HEK293 (cell line): Measurements from ENCODE around the gene SLC7A9.

Experiments used
- CTCF ChIA-PET: fragments of 350-600 bp; formaldehyde crosslinking; extraction: SDS; loops from one replicate; lab custom pipeline; 2021; ENCODE audit warnings: antibody characterized with exemption; lab: Yijun Ruan, JAX
- POLR2A ChIA-PET: fragments of 300-600 bp; formaldehyde crosslinking; extraction: SDS; loops from one replicate; lab custom pipeline; 2020; ENCODE audit warnings: antibody characterized with exemption, inconsistent platforms; lab: Yijun Ruan, JAX
- H3K27ac ChIP-seq: fragments of 200-500 bp; sonication (Bioruptor generic); 2 replicates; pipeline ENCODE4 v1.5.1; 2014; ENCODE audit warnings: low read depth, low read length, control low read depth, inconsistent platforms; ENCODE audit errors: extremely low read depth
- H3K36me3 ChIP-seq, 2 experiments: fragments of 200-500 bp in 1 of 2; sonication (Bioruptor generic) in 1 of 2; 1 replicate in 1 of 2; 2 replicates in 1 of 2; pipeline ENCODE4 v1.5.1; 2014 to 2017; ENCODE audit warnings: inconsistent platforms in 2 of 2, low read length in 2 of 2; ENCODE audit not compliant: control insufficient read depth in 2 of 2, insufficient read depth in 1 of 2
- H3K4me1 ChIP-seq: fragments of 200-500 bp; sonication (Bioruptor generic); 2 replicates; pipeline ENCODE4 v1.5.1; 2014; ENCODE audit warnings: mild to moderate bottlenecking, low read length, inconsistent platforms; ENCODE audit not compliant: control insufficient read depth, insufficient read depth
- H3K4me3 ChIP-seq: 2 replicates; pipeline ENCODE4 v1.5.1; 2011; ENCODE audit warnings: low read depth, mild to moderate bottlenecking, control low read depth, low read length, moderate library complexity
- H3K9me3 ChIP-seq: fragments of 200-500 bp; sonication (Bioruptor generic); 2 replicates; pipeline ENCODE4 v1.5.1; 2014; ENCODE audit warnings: low read depth, low read length, inconsistent platforms; ENCODE audit not compliant: control insufficient read depth, insufficient read depth
- GLIS1 ChIP-seq: fragments of 450-650 bp; formaldehyde crosslinking; IDR thresholded peaks from 2 replicates; pipeline ENCODE4 v1.5.1; 2016; ENCODE audit warnings: missing biosample characterization, missing genetic modification characterization
- GLIS2 ChIP-seq: fragments of 450-650 bp; formaldehyde crosslinking; IDR thresholded peaks from 2 replicates; pipeline ENCODE4 v1.5.1; 2016; ENCODE audit warnings: missing biosample characterization, missing genetic modification characterization
- HIC1 ChIP-seq: fragments of 450-650 bp; formaldehyde crosslinking; IDR thresholded peaks from 2 replicates; pipeline ENCODE4 v1.5.1; 2016; ENCODE audit warnings: missing biosample characterization, missing genetic modification characterization
- OSR2 ChIP-seq: fragments of 450-650 bp; formaldehyde crosslinking; IDR thresholded peaks from 2 replicates; pipeline ENCODE4 v1.5.1; 2016; ENCODE audit warnings: missing biosample characterization, missing genetic modification characterization
- SCRT2 ChIP-seq: fragments of 450-650 bp; formaldehyde crosslinking; IDR thresholded peaks from 2 replicates; pipeline ENCODE4 v1.5.1; 2016; ENCODE audit warnings: missing biosample characterization, missing genetic modification characterization
- YY1 ChIP-seq: fragments of 450-650 bp; formaldehyde crosslinking; IDR thresholded peaks from 2 replicates; pipeline ENCODE4 v1.5.1; 2018; ENCODE audit warnings: missing biosample characterization, missing genetic modification characterization
- ZBTB48 ChIP-seq: fragments of 450-650 bp; formaldehyde crosslinking; IDR thresholded peaks from 2 replicates; pipeline ENCODE4 v1.5.1; 2016; ENCODE audit warnings: missing biosample characterization, missing genetic modification characterization
- ZFP41 ChIP-seq: fragments of 450-650 bp; formaldehyde crosslinking; IDR thresholded peaks from 2 replicates; pipeline ENCODE4 v1.5.1; 2016; ENCODE audit warnings: missing biosample characterization, missing genetic modification characterization, borderline replicate concordance
- ZFP69B ChIP-seq: fragments of 450-650 bp; formaldehyde crosslinking; IDR thresholded peaks from 2 replicates; pipeline ENCODE4 v1.5.1; 2016; ENCODE audit warnings: missing biosample characterization, missing genetic modification characterization
- ZIC2 ChIP-seq: fragments of 450-650 bp; formaldehyde crosslinking; IDR thresholded peaks from 2 replicates; pipeline ENCODE4 v1.5.1; 2016; ENCODE audit warnings: missing biosample characterization, missing genetic modification characterization
- ZNF114 ChIP-seq: fragments of 450-650 bp; formaldehyde crosslinking; IDR thresholded peaks from 2 replicates; pipeline ENCODE4 v1.5.0; 2017; ENCODE audit warnings: missing biosample characterization, missing genetic modification characterization
- ZNF146 ChIP-seq: fragments of 450-650 bp; formaldehyde crosslinking; IDR thresholded peaks from 2 replicates; pipeline ENCODE4 v1.5.1; 2016; ENCODE audit warnings: missing biosample characterization, missing genetic modification characterization
- ZNF214 ChIP-seq: fragments of 450-650 bp; formaldehyde crosslinking; IDR thresholded peaks from 2 replicates; pipeline ENCODE4 v1.5.1; 2017; ENCODE audit warnings: missing biosample characterization, mild to moderate bottlenecking, missing genetic modification characterization, borderline replicate concordance
- ZNF248 ChIP-seq: fragments of 450-650 bp; formaldehyde crosslinking; IDR thresholded peaks from 2 replicates; pipeline ENCODE4 v1.5.1; 2017; ENCODE audit warnings: missing biosample characterization, missing genetic modification characterization
- ZNF324 ChIP-seq: fragments of 450-650 bp; formaldehyde crosslinking; IDR thresholded peaks from 2 replicates; pipeline ENCODE4 v1.5.1; 2016; ENCODE audit warnings: missing biosample characterization, missing genetic modification characterization
- ZNF501 ChIP-seq: fragments of 450-650 bp; formaldehyde crosslinking; IDR thresholded peaks from 2 replicates; pipeline ENCODE4 v1.5.1; 2016; ENCODE audit warnings: missing biosample characterization, missing genetic modification characterization
- ZNF561 ChIP-seq: fragments of 450-650 bp; IDR thresholded peaks from 2 replicates; pipeline ENCODE4 v1.5.1; 2018; ENCODE audit warnings: missing biosample characterization, missing genetic modification characterization, borderline replicate concordance
- ZNF624 ChIP-seq: fragments of 450-650 bp; formaldehyde crosslinking; IDR thresholded peaks from 2 replicates; pipeline ENCODE4 v1.5.1; 2017; ENCODE audit warnings: missing biosample characterization, missing genetic modification characterization
- ZNF664 ChIP-seq: fragments of 450-650 bp; formaldehyde crosslinking; IDR thresholded peaks from 2 replicates; pipeline ENCODE4 v1.5.1; 2016; ENCODE audit warnings: missing biosample characterization, missing genetic modification characterization
- ZNF76 ChIP-seq: fragments of 450-650 bp; formaldehyde crosslinking; IDR thresholded peaks from 2 replicates; pipeline ENCODE4; 2016; ENCODE audit warnings: low read depth, missing biosample characterization, missing genetic modification characterization, borderline replicate concordance
- ZNF843 ChIP-seq: fragments of 450-650 bp; formaldehyde crosslinking; IDR thresholded peaks from 2 replicates; pipeline ENCODE4 v1.5.1; 2016; ENCODE audit warnings: missing biosample characterization, missing genetic modification characterization
- TF ChIP-seq, protein P1 (sequence below): sonication (generic); formaldehyde crosslinking; IDR thresholded peaks from 2 replicates; pipeline ENCODE4 v1.8.1; 2022; ENCODE audit warnings: mild to moderate bottlenecking, moderate library complexity, missing genetic modification reagents
- TF ChIP-seq, protein P2 (sequence below): fragments of 450-650 bp; IDR thresholded peaks from 2 replicates; pipeline ENCODE4 v1.5.1; 2018; ENCODE audit warnings: missing biosample characterization, mild to moderate bottlenecking, missing genetic modification characterization

The SLC7A9 gene

GRCh38 chr19:32872391-32872790 is 2.8 kb upstream of the SLC7A9 start (continued):
- no peak for TF ChIP-seq HIC1 (tag by site-specific recombination)

- no peaks in the 10 kb centered on the region for H3K9me3 ChIP-seq
- TF ChIP-seq ZBTB48 (tag by site-specific recombination) (no peak), ZNF324 (tag by site-specific recombination) (no peak), OSR2 (no peak), YY1 (tag by site-specific recombination) (no peak), GLIS2 (tag by site-specific recombination) (peak; percentile 24; the same call in 1 of the 2 replicates), ZIC2 (tag by site-specific recombination) (0 out of 2 replicates have a peak, but pooled peaks have one; percentile 32), SCRT2 (peak; percentile 84), ZNF76 (tag by site-specific recombination) (no peak), GLIS1 (tag by site-specific recombination) (peak; percentile 74)
- ChIA-PET POLR2A (no interaction called here), CTCF (no interaction called here)
- peaks cover 2% of the 10 kb centered on the region; the same call in 1 of the 2 replicates for H3K4me1 ChIP-seq
- no peaks in the 10 kb centered on the region for H3K36me3 ChIP-seq
- H3K27ac ChIP-seq: no peak overlapping the region
- H3K4me3 ChIP-seq: no peak overlapping the region
Observed at GRCh38 chr19:32870981-32871451, 1.4 kb upstream of the SLC7A9 start.

DNA sequence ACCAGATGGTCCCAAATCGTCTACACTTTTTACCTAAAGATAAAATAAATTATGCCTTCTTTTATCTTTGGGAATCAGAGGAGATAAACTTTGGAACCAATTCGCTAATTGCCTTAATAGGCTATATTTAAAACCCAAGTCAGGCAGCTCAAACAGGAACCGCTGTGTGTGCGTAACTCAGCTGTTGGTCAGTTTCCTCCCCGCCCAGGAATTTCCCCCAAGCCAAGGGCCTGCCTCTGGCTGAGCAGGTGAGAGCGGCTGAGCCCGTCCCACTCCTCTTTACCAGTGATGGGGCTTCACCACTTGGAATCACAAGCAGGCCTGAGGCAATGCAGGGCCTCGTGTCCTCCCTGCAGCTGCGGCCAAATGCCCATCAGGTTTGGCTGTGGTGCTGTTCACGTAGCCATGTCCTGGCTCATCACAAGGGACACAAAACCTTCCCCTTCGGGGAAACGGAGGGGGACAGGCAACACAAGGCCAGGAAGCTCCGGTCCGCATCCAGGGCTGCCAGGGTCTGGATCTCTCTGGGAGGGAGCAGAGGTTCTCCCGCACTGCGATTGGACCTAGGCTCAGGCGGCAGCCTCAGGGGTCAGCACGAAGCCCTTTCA is 503 bp upstream of the SLC7A9 start:
- no peak overlapping the region for H3K27ac ChIP-seq
- TF ChIP-seq ZNF664 (tag by site-specific recombination) (no peak), ZNF561 (tag by site-specific recombination) (no peak), GLIS2 (tag by site-specific recombination) (no peak), ZNF214 (no peak)
- no peaks in the 10 kb centered on the region for H3K9me3 ChIP-seq
- H3K36me3 ChIP-seq: no peaks in the 10 kb centered on the region
- H3K4me1 ChIP-seq: peaks cover 2% of the 10 kb centered on the region; the same call in 1 of the 2 replicates
- H3K4me3 ChIP-seq: no peak overlapping the region
- POLR2A ChIA-PET: interaction anchor here (0.5 kb wide), 1 partner anchor 31 kb away, joined by 4 read pairs; no protein-coding TSS in a partner anchor
- CTCF ChIA-PET: no interaction called here

DNA sequence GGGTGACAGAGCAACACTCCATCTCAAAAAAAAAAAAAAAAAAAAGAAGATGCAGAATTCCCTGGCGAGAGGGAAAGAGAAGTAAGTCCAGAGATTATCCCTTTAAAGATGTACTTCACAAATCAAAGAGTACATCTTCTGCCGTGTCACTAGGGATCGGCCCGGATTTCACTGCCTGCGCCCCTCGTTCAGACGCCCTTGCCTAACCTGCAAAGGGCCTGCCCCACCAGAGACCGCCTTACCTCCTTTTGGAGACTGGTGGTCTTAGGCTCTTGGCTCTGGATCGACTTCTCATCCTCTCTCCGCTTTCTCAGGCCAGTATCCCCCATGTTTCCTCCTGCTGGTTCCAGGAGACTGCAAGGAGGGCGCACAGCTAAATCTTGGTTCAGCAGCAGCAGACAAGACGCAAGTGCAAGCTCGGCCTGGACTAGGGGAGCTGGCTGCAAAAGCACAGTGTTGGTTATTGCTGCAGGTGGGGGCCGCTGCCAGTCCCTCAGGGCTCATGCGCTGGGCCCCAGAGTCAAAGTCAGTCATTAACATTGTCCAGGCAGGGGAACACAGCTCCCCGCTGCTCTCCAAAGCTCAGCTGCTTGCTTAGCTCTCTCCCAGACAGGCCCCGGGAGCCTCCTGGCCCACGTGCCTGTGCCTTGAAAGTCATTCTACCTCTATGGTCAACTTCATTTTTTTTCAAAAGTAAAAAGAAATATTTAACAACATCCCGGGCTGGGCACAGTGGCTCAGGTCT is 1.2 kb downstream of the SLC7A9 start:
- ChIA-PET CTCF (interaction anchor here (0.6 kb wide), 1 partner anchor 178 kb away, joined by 6 read pairs; no protein-coding TSS in a partner anchor), POLR2A (no interaction called here)
- Histone ChIP-seq H3K4me1 (peaks cover 2% of the 10 kb centered on the region; the same call in 1 of the 2 replicates), H3K9me3 (no peaks in the 10 kb centered on the region), H3K4me3 (no peak overlapping the region), H3K36me3 (no peaks in the 10 kb centered on the region; a peak in 1 of 3 replicates), H3K27ac (no peak overlapping the region)
- TF ChIP-seq ZFP69B (tag by site-specific recombination) (no peak), ZNF146 (tag by site-specific recombination) (no peak), ZNF114 (tag by site-specific recombination) (no peak), ZNF248 (tag by site-specific recombination) (no peak), ZNF843 (tag by site-specific recombination) (no peak), ZFP41 (tag by site-specific recombination) (no peak), ZNF501 (tag by site-specific recombination) (no peak), ZNF624 (tag by site-specific recombination) (no peak)
- TF ChIP-seq, protein P1, sequence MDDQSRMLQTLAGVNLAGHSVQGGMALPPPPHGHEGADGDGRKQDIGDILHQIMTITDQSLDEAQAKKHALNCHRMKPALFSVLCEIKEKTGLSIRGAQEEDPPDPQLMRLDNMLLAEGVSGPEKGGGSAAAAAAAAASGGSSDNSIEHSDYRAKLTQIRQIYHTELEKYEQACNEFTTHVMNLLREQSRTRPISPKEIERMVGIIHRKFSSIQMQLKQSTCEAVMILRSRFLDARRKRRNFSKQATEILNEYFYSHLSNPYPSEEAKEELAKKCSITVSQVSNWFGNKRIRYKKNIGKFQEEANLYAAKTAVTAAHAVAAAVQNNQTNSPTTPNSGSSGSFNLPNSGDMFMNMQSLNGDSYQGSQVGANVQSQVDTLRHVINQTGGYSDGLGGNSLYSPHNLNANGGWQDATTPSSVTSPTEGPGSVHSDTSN: no peak
- TF ChIP-seq, protein P2, sequence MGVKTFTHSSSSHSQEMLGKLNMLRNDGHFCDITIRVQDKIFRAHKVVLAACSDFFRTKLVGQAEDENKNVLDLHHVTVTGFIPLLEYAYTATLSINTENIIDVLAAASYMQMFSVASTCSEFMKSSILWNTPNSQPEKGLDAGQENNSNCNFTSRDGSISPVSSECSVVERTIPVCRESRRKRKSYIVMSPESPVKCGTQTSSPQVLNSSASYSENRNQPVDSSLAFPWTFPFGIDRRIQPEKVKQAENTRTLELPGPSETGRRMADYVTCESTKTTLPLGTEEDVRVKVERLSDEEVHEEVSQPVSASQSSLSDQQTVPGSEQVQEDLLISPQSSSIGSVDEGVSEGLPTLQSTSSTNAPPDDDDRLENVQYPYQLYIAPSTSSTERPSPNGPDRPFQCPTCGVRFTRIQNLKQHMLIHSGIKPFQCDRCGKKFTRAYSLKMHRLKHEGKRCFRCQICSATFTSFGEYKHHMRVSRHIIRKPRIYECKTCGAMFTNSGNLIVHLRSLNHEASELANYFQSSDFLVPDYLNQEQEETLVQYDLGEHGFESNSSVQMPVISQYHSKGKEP (tag by site-specific recombination): no peak
